ENCODE results near the gene SEC16A.

SEC16A gene

GRCh38 chr9:136457326-136457725 is 25.5 kb downstream of the SEC16A start:
- TF ChIP-seq JUND (IDR thresholded peaks at IDR 0.05; ENCODE audit: low read depth), result no peak
- no peak for DNase-seq (ENCODE audit: low read depth in 1 of 2, low spot score in 1 of 2)
- in situ Hi-C loops (cut with HindIII; ENCODE audit: low pct_unique_long_range_greater_than_20kb, low sequenced_read_pairs), result no loop called here

- no peak for TF ChIP-seq JUND (IDR thresholded peaks at IDR 0.05; ENCODE audit: low read depth)
- in situ Hi-C loops (cut with HindIII; ENCODE audit: low pct_unique_long_range_greater_than_20kb, low sequenced_read_pairs), result no loop called here
- DNase-seq (ENCODE audit: low read depth in 1 of 2, low spot score in 1 of 2), result no peak
Observed at GRCh38 chr9:136456258-136456657, 26.6 kb downstream of the SEC16A start.

- DNase-seq (ENCODE audit: low read depth in 1 of 2, low spot score in 1 of 2), result no peak
- no peak for TF ChIP-seq JUND (IDR thresholded peaks at IDR 0.05; ENCODE audit: low read depth)
- in situ Hi-C loops (cut with HindIII; ENCODE audit: low pct_unique_long_range_greater_than_20kb, low sequenced_read_pairs), result no loop called here
Observed at GRCh38 chr9:136455043-136456002, 27.5 kb downstream of the SEC16A start.

- TF ChIP-seq JUND (IDR thresholded peaks at IDR 0.05; ENCODE audit: low read depth), result no peak
- DNase-seq (ENCODE audit: low read depth in 1 of 2, low spot score in 1 of 2), result no peak
- in situ Hi-C loops (cut with HindIII; ENCODE audit: low pct_unique_long_range_greater_than_20kb, low sequenced_read_pairs), result no loop called here
Observed at GRCh38 chr9:136454026-136454796, 28.6 kb downstream of the SEC16A start.

GRCh38 chr9:136453326-136453725 is 29.5 kb downstream of the SEC16A start:
- no peak for TF ChIP-seq JUND (IDR thresholded peaks at IDR 0.05; ENCODE audit: low read depth)
- no peak for DNase-seq (ENCODE audit: low read depth in 1 of 2, low spot score in 1 of 2)
- in situ Hi-C loops (cut with HindIII; ENCODE audit: low pct_unique_long_range_greater_than_20kb, low sequenced_read_pairs), result no loop called here

- in situ Hi-C loops (cut with HindIII; ENCODE audit: low pct_unique_long_range_greater_than_20kb, low sequenced_read_pairs), result no loop called here
- TF ChIP-seq JUND (IDR thresholded peaks at IDR 0.05; ENCODE audit: low read depth), result no peak
- DNase-seq (ENCODE audit: low read depth in 1 of 2, low spot score in 1 of 2), result no peak
Observed at GRCh38 chr9:136451221-136451877, 31.5 kb downstream of the SEC16A start.

- TF ChIP-seq JUND (IDR thresholded peaks at IDR 0.05; ENCODE audit: low read depth), result no peak
- in situ Hi-C loops (cut with HindIII; ENCODE audit: low pct_unique_long_range_greater_than_20kb, low sequenced_read_pairs), result no loop called here
- DNase-seq (ENCODE audit: low read depth in 1 of 2, low spot score in 1 of 2), result no peak
Observed at GRCh38 chr9:136448655-136449054, 34.2 kb downstream of the SEC16A start.

- no peak for TF ChIP-seq JUND (IDR thresholded peaks at IDR 0.05; ENCODE audit: low read depth)
- DNase-seq (ENCODE audit: low read depth in 1 of 2, low spot score in 1 of 2), result no peak
- in situ Hi-C loops (cut with HindIII; ENCODE audit: low pct_unique_long_range_greater_than_20kb, low sequenced_read_pairs), result no loop called here
Observed at GRCh38 chr9:136447173-136447778, 35.6 kb downstream of the SEC16A start.

GRCh38 chr9:136445799-136446198 is 37.0 kb downstream of the SEC16A start:
- in situ Hi-C loops (cut with HindIII; ENCODE audit: low pct_unique_long_range_greater_than_20kb, low sequenced_read_pairs), result no loop called here
- no peak for TF ChIP-seq JUND (IDR thresholded peaks at IDR 0.05; ENCODE audit: low read depth)
- no peak for DNase-seq (ENCODE audit: low read depth in 1 of 2, low spot score in 1 of 2)

- TF ChIP-seq JUND (IDR thresholded peaks at IDR 0.05; ENCODE audit: low read depth), result no peak
- no peak for DNase-seq (ENCODE audit: low read depth in 1 of 2, low spot score in 1 of 2)
- in situ Hi-C loops (cut with HindIII; ENCODE audit: low pct_unique_long_range_greater_than_20kb, low sequenced_read_pairs), result no loop called here
Observed at GRCh38 chr9:136444102-136444501, 38.7 kb downstream of the SEC16A start.

GRCh38 chr9:136443687-136444086 is 39.2 kb downstream of the SEC16A start:
- in situ Hi-C loops (cut with HindIII; ENCODE audit: low pct_unique_long_range_greater_than_20kb, low sequenced_read_pairs), result no loop called here
- no peak for DNase-seq (ENCODE audit: low read depth in 1 of 2, low spot score in 1 of 2)

GRCh38 chr9:136443087-136443486 is 39.8 kb downstream of the SEC16A start:
- in situ Hi-C loops (cut with HindIII; ENCODE audit: low pct_unique_long_range_greater_than_20kb, low sequenced_read_pairs), result no loop called here

More at GRCh38 chr9:136443687-136444086, 39.2 kb downstream of the SEC16A start:
- TF ChIP-seq JUND (IDR thresholded peaks at IDR 0.05; ENCODE audit: low read depth), result no peak

More at GRCh38 chr9:136443087-136443486, 39.8 kb downstream of the SEC16A start:
- TF ChIP-seq JUND (IDR thresholded peaks at IDR 0.05; ENCODE audit: low read depth), result no peak
- DNase-seq (ENCODE audit: low read depth in 1 of 2, low spot score in 1 of 2), result no peak
